Loucy (cell line): ENCODE measurements around the gene KLRC2.

Experiments
- CTCF ChIP-seq: fragments of 200-600 bp; sonication (generic); conservative IDR thresholded peaks from 2 replicates; pipeline ENCODE4 v1.5.1; 2014; ENCODE audit warnings: mild to moderate bottlenecking, antibody characterized with exemption, low read length
- EZH2phosphoT487 ChIP-seq: fragments of 200-600 bp; IDR thresholded peaks from 2 replicates; pipeline ENCODE4 v1.6.1; 2018; ENCODE audit warnings: antibody characterized with exemption, mild to moderate bottlenecking, moderate library complexity, borderline replicate concordance

GRCh38 chr12:10455766-10456165, 20.0 kb upstream of the KLRC2 start:
- TF ChIP-seq CTCF (no peak), EZH2phosphoT487 (no peak)
